Measurements from ENCODE around the gene FOXA2.
"Not testable (repeated sequence)": the region's sequence is repeated elsewhere in the genome, so short reads cannot be mapped to it uniquely, and the experiment has no call there.

Gene FOXA2

DNA sequence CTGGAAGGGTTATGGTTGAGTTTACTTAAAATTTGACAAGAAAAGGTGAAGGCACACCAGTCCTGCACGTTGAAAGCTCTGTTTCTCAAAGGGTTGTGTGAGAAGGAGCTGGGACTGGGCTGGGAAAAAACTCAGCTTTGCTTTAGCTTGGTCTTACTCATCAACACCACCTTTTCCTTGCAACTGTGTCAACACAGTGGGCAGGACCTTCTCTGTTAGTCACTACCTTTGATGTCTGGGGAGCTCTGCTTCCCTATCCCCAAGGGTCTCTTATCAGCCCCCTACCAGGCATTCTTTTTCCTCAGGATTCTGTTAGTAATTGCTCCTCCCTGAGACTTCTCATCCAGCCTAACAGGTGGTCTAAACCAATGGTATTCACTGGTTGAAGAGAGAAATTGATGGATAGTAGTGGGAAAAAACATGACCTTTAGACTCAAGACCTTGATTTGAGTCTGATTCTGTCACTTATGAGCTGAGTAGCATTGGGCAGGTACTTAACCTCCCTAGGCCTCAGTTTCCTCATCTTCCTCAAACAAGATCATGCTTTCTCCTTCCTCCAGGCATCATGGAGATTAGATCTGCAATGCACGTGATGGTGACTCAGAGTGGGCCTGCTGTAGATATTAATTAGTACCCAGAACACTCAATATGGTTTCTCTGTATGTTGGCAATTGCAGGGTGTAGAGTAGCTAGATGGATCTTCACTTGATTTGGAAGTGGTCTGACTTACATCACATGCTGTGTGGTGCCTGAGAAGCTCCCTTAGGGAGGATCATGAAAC is 17.2 kb upstream of the FOXA2 start:
- no peak for TF ChIP-seq POLR2A (IDR thresholded peaks at IDR 0.05; ENCODE audit: low read length)
- TF ChIP-seq GATA1 (IDR thresholded peaks at IDR 0.05; ENCODE audit: low read depth, low read length) = no peak
- DNase-seq = no peak

DNA sequence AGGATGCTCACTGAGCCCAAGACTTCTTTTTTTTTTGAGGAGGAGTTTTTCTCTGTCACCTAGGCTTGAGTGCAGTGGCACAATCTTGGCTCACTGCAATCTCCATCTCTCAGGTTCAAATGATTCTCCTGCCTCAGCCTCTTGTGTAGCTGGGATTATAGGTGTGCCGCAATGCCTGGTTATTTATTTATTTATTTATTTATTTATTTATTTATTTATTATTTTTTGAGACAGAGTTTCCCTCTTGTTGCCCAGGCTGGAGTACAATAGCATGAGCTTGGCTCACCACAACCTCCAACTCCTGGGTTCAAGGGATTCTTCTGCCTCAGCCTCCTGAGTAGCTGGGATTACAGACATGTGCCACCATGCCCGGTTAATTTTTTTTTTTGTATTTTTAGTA is 14.9 kb upstream of the FOXA2 start:
- not testable (repeated sequence) for DNase-seq

DNA sequence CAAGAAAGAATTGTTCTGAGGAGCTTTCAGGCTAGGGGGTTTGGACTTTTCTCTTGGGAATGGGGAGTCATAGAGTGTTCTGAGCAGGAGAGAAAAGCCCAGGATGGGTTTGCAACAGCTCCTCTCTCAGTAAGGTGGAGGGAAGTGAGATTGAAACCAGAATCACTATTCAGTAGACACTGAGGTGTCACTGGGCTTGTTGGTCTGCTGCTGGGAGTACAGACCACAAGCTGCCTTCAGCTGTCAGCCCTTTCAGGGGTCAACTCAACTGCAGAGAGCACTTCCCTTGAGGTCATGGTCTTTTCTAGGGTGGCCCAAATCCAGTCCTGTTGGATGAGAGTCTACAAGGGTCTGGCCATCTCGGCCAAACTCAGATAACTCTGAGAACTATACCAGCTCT is 12.9 kb upstream of the FOXA2 start:
- DNase-seq = no peak
- TF ChIP-seq POLR2A (IDR thresholded peaks at IDR 0.05; ENCODE audit: low read length) (no peak), GATA1 (IDR thresholded peaks at IDR 0.05; ENCODE audit: low read depth, low read length) (no peak)

DNA sequence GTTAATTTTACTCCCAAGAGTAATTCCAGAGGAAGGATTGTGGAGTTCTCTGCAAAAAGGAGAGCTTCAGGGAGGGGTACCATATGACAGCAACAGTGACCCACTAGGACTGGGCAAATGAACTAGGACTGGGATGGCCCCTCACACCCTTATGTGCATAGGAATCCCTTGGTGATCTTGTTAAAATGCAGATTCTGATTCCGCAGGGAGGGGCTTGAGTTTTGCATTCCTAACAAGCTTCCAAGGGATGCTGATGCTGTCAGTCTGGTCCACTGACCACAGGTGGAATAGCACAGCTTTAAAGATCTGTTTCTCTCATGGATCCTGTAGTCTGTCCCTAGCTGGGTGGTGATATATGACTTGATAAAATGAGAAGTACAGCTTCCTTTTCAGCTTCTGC is 6.3 kb upstream of the FOXA2 start:
- no peak for DNase-seq
- TF ChIP-seq GATA1 (IDR thresholded peaks at IDR 0.05; ENCODE audit: low read depth, low read length) = no peak

DNA sequence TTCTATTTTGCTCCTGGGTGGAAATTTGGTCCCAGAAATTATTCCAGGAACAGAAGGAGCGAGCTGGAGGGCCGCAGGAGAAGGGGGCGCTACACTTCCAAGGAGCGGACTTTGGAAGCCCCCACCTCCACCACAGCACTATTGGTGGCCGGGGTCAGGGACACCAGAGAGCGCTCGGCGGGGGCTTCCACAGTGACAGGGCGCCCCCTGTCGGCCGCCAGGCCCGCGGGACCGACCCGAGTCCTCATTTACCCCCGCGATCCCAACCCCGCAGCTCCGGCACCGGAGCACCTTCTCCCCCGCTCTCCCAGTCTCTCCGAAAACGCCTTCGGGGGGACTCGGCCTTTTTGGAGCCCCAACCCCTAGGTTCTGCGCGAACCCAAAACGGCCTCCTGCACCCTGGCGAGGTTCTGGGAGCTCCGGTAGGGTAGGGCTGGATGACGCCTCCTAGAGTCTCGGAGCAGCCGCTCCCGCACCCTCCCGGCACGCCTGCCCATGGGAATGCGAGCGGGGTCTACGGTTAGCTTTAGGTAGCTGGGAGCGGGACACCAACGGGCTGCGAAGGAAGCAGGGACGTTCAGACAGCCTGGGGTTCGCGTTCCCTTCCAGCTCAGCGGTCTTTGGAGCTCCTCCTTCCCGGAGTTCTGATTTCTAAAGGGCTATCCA is 2.4 kb upstream of the FOXA2 start:
- peak; percentile 24 to 57 for DNase-seq
- TF ChIP-seq POLR2A (IDR thresholded peaks at IDR 0.05; ENCODE audit: low read length) = no peak
- TF ChIP-seq GATA1 (IDR thresholded peaks at IDR 0.05; ENCODE audit: low read depth, low read length) = no peak

DNA sequence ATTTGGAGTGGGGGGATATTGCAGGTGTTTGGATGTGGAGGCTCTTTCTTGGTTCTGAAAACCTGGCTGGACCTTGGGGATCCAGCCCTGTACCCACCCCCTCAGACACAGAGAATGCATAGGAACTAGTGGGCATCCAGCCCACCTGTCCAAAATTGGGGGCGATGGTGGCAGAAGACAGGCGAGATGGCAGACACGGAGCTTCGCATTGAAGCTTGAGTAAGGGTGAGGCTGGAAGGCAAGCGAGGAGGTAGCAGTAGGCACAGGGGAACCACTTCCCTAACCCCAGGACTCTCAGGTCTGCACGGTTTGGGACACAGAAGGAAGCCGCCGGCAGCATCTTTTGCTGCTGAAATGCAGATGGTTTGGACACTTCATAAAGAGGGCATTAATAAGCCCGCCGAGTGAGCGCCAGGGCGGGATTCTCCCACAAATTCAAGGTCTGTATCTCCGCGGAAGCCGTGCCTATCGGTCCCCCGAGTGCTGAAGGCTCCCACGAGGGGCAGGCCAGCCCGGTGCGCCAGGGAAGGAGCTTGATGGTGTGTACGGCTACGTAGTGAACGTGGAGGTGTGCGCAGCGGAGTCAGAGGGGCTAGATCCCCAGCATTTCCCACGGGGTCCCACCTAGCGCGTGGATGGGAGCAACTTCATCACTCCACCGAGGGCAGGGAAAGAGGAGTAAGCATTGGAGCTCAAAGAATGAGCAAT is 1.6 kb upstream of the FOXA2 start:
- TF ChIP-seq POLR2A (IDR thresholded peaks at IDR 0.05; ENCODE audit: low read length) (no peak), GATA1 (IDR thresholded peaks at IDR 0.05; ENCODE audit: low read depth, low read length) (no peak)
- no peak for DNase-seq

DNA sequence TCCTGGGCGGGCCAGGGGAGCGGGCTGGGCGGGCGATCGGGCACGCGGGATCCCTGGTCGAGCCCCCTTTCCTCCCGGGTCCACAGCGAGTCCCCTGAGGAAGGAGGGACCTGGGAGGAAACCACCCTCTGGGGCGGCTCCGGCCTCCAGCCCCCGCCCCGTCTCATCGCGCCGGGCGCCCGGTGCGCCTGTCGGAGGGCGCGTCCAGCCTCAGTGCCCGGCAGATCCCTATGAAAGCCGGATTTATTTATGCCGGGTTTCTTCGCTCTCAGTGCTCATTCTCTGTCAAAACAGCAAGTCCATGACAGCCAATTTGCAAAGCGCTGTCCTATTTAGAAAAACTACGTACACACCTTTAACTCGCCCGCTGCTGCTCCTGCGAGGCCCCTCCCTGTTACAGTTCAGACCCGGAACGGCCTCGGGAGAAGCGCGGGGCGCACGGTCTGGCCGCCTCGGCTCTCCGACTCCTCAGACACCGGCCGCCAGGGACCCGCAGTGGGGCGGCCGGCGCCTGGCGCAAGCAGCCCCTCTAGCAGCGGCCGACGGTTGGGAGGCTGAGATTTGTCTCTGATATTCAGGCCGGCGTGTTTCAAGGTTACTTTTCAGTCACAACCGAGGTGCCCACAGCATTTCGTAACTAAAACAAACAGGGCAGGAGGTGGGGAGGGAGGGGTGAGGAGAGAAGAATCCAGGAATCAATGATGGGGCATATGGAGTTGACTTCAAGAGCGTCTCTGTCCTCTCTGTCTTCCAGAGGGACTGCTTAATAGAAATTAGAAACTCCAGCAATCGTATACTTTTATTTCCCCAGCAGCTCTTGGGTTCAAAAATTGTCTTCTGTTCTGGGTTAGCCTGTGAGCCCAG is 782 bp upstream of the FOXA2 start:
- TF ChIP-seq POLR2A (IDR thresholded peaks at IDR 0.05; ENCODE audit: low read length) (no peak), GATA1 (IDR thresholded peaks at IDR 0.05; ENCODE audit: low read depth, low read length) (no peak)
- no peak for DNase-seq

DNA sequence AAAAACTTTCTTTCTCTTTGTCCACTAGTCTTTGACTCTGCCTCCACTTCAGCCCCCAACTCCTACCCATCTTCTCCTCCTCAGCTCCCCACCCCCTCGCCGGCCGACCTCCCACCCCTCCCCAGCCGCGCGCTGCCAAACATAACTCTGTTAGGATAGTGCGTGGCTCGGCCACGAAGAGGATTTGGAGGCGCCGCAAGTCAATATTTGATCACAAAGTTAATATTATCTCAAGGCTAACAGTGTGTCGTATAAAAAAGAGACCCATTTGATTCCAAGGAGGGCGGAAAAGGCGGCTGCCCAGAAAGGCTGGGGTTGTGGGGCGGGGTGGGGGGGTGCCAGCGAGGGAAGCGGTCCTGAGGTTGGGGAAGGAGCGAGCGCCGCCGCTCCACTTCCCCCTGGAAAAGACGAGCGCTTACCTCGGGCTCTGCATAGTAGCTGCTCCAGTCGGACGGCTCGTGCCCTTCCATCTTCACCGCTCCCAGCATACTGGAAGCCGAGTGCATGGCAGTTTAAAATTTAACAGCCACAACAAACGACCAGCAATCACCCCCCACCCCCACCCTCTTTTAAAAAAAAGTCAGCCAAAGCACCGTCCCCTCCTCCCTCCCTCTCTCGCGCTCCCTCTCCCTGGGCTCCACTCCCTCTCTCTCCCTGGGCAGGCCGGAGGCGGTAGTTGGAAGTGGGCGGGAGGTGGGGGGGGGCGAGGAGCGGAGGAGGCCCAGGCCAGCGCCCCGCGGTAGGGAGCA is 425 bp downstream of the FOXA2 start:
- DNase-seq = no peak
- TF ChIP-seq POLR2A (IDR thresholded peaks at IDR 0.05; ENCODE audit: low read length) = no peak
- TF ChIP-seq GATA1 (IDR thresholded peaks at IDR 0.05; ENCODE audit: low read depth, low read length) = no peak

DNA sequence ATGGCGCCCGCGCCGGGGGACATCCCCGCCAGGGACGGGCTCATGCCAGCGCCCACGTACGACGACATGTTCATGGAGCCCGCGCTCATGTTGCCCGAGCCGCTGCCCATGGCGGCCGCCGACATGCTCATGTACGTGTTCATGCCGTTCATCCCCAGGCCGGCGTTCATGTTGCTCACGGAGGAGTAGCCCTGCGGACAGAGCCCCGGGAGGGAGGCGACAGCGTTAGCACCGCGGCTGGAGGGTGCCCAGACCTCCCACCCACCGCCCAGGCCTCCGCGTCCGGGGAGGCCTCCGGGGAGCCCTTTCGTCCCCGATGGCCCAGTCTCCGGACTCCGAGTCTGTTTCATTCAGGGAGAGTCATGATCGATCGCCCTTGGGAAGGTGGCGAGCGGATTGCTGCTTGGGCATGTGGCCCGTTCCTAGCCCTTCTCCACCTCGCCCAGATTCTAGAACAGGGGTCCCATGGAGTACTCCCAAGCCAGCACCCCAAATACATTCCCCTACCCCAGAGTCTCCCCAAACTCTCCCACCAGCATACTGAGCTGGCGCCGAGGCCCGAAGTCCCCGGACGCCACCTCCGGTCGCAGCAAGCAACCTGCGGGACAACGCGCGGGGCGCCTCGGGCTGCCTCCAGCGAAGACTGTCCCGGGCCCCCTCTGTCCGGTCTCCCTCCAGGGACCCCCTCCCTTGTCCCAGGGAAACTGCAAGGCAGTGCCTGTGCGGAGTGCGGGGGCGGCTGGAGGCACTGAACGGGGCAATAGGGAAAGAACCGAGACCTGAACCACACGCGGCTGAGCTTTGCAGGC is 1.2 kb downstream of the FOXA2 start:
- DNase-seq = no peak
- no peak for TF ChIP-seq GATA1 (IDR thresholded peaks at IDR 0.05; ENCODE audit: low read depth, low read length)
- TF ChIP-seq POLR2A (IDR thresholded peaks at IDR 0.05; ENCODE audit: low read length) = no peak

DNA sequence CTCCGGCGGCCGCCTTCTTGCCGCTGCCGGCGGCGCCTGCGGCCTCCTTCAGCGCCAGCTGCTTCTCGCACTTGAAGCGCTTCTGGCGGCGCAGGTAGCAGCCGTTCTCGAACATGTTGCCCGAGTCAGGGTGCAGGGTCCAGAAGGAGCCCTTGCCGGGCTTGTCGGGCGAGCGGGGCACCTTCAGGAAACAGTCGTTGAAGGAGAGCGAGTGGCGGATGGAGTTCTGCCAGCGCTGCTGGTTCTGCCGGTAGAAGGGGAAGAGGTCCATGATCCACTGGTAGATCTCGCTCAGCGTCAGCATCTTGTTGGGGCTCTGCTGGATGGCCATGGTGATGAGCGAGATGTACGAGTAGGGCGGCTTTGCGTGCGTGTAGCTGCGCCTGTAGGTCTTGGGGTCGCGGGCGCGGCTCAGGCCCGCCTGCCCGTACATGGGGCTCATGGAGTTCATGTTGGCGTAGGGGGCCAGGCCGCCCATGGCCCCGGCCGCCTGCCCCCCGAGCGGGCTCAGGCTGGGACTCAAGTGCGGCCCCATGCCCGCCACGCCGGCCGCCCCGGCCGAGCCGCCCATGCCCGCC is 1.9 kb downstream of the FOXA2 start:
- no peak for DNase-seq
- no peak for TF ChIP-seq POLR2A (IDR thresholded peaks at IDR 0.05; ENCODE audit: low read length)
- no peak for TF ChIP-seq GATA1 (IDR thresholded peaks at IDR 0.05; ENCODE audit: low read depth, low read length)

DNA sequence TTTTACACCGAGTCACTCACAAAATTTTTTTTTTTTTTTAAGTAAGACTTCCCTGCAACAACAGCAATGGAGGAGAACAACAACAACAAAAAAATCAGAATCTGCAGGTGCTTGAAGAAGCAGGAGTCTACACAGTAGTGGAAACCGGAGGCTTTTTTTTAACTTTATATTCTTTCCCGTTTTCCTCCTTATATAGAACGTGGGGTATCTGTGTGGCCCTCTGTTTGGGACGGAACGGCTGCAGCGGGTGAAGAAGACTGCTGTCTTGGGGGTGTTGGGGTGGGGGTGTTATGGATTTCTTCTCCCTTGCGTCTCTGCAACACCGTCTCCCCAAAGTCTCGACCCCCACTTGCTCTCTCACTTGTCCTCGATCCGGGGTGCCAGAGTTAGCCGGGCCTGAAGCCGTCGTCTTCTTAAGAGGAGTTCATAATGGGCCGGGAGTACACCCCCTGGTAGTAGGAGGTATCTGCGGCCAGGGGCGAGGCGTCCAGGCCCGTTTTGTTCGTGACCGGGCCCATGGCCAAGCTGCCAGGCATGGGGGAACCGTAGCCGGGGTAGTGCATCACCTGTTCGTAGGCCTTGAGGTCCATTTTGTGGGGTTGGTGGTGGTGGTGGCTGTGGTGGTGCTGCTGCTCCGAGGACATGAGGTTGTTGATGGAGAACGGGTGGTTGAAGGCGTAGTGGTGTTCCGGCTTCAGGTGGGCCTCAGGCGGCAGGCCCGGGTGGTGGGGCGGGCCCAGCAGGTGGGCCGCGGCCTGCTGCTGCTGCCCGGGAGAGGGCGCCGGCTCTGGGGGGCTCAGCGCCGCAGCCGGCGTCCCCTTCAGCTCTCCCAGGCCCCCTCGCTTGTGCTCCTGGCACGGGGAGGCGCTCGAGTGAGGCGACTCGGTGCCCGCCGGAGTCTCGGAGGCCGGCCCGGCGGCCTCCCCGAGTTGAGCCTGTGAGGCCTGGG is 2.7 kb downstream of the FOXA2 start:
- no peak for DNase-seq
- TF ChIP-seq GATA1 (IDR thresholded peaks at IDR 0.05; ENCODE audit: low read depth, low read length) = no peak
- TF ChIP-seq POLR2A (IDR thresholded peaks at IDR 0.05; ENCODE audit: low read length) = no peak

Measured in erythroblast (primary cell).